ENCODE results near the gene TENM4. TPM values are rescaled to one million over a fixed set of nuclear protein-coding genes. Genes with fewer than 3 reads are reported as not detected.

Gene TENM4
- polyA plus RNA-seq, 1 of the 3 experiments (the other 2 are of a cell fraction) = 16.7 TPM

GRCh38 chr11:78622666-78623065, 818.2 kb downstream of the TENM4 start:
- no peaks in the 10 kb centered on the region for H3F3A ChIP-seq (replicated peaks; ENCODE audit: insufficient read depth)
- no peaks in the 10 kb centered on the region for H4K20me1 ChIP-seq (ENCODE audit: insufficient read depth)
- no peak overlapping the region for H3K4me3 ChIP-seq (ENCODE audit: low read depth in 2 of 2, low read length in 1 of 2)
- no peaks in the 10 kb centered on the region for H3K27me3 ChIP-seq (ENCODE audit: insufficient read depth)
- H3K9me2 ChIP-seq = no peaks in the 10 kb centered on the region
- WGBS (ENCODE audit: low lambda C conversion rate) = 39% methylated on average over 5 of the region's 5 CpGs
- CTCF ChIA-PET = no interaction called here
- H3K4me1 ChIP-seq (ENCODE audit: control insufficient read depth in 1 of 2, insufficient read depth in 2 of 2, low read depth in 1 of 2, low read length in 1 of 2) = no peaks in the 10 kb centered on the region
- no peaks in the 10 kb centered on the region for H3K79me2 ChIP-seq (ENCODE audit: insufficient read depth)
- H3K36me3 ChIP-seq (replicated peaks in 1 of 2; ENCODE audit: control insufficient read depth in 1 of 2, insufficient read depth in 2 of 2, low read length in 1 of 2) = no peaks in the 10 kb centered on the region
- DNase-seq = no peak
- no peak overlapping the region for H3K4me2 ChIP-seq
- H3K9ac ChIP-seq = no peak overlapping the region
- no peak overlapping the region for H3K27ac ChIP-seq (ENCODE audit: low read depth in 2 of 2, low read length in 1 of 2)
- H2AFZ ChIP-seq (ENCODE audit: low read depth) = no peak overlapping the region
- POLR2A ChIA-PET = no interaction called here
- H3K9me3 ChIP-seq = no peaks in the 10 kb centered on the region
- TF ChIP-seq USF2 (IDR thresholded peaks at IDR 0.05; ENCODE audit: borderline replicate concordance, low read depth, low read length) (no peak), RFX5 (IDR thresholded peaks at IDR 0.05; ENCODE audit: low read length) (no peak), NRF1 (IDR thresholded peaks at IDR 0.05; ENCODE audit: low read depth, low read length) (no peak), YY1 (IDR thresholded peaks at IDR 0.05; ENCODE audit: low read depth) (no peak), TCF12 (IDR thresholded peaks at IDR 0.05) (no peak), SMC3 (IDR thresholded peaks at IDR 0.05; ENCODE audit: low read depth, low read length) (no peak), POLR2AphosphoS5 (IDR thresholded peaks at IDR 0.05; ENCODE audit: low read depth, low read length) (no peak), ZBTB33 (IDR thresholded peaks at IDR 0.05; ENCODE audit: borderline replicate concordance, low read depth) (no peak), ELF1 (IDR thresholded peaks at IDR 0.05) (no peak)

GRCh38 chr11:78620159-78620558, 820.7 kb downstream of the TENM4 start:
- H3K27ac ChIP-seq (ENCODE audit: low read depth in 2 of 2, low read length in 1 of 2) = no peak overlapping the region
- POLR2A ChIA-PET = no interaction called here
- H3K9ac ChIP-seq = no peak overlapping the region
- H3K27me3 ChIP-seq (ENCODE audit: insufficient read depth) = no peaks in the 10 kb centered on the region
- no peaks in the 10 kb centered on the region for H3K9me3 ChIP-seq
- no peaks in the 10 kb centered on the region for H3K4me1 ChIP-seq (ENCODE audit: control insufficient read depth in 1 of 2, insufficient read depth in 2 of 2, low read depth in 1 of 2, low read length in 1 of 2)
- H3K79me2 ChIP-seq (ENCODE audit: insufficient read depth) = no peaks in the 10 kb centered on the region
- TF ChIP-seq TAF1 (IDR thresholded peaks at IDR 0.05; ENCODE audit: borderline replicate concordance, low read depth, low read length) = no peak
- TF ChIP-seq REST (IDR thresholded peaks at IDR 0.05; ENCODE audit: low read depth, low read length) = no peak
- no peak for TF ChIP-seq CHD2 (IDR thresholded peaks at IDR 0.05; ENCODE audit: low read length, partially characterized antibody)
- no peak for TF ChIP-seq RAD21 (IDR thresholded peaks at IDR 0.05; ENCODE audit: low read length)
- no peak for TF ChIP-seq IRF3 (IDR thresholded peaks at IDR 0.05; ENCODE audit: low read depth, low read length)
- 17% methylated on average over 2 of the region's 2 CpGs for WGBS (ENCODE audit: low lambda C conversion rate)
- H3F3A ChIP-seq (replicated peaks; ENCODE audit: insufficient read depth) = no peaks in the 10 kb centered on the region
- no peak overlapping the region for H3K4me2 ChIP-seq
- H3K9me2 ChIP-seq = no peaks in the 10 kb centered on the region
- no peak for DNase-seq
- CTCF ChIA-PET = no interaction called here
- no peak overlapping the region for H2AFZ ChIP-seq (ENCODE audit: low read depth)
- no peaks in the 10 kb centered on the region for H3K36me3 ChIP-seq (replicated peaks in 1 of 2; ENCODE audit: control insufficient read depth in 1 of 2, insufficient read depth in 2 of 2, low read length in 1 of 2)
- H4K20me1 ChIP-seq (ENCODE audit: insufficient read depth) = no peaks in the 10 kb centered on the region
- no peak overlapping the region for H3K4me3 ChIP-seq (ENCODE audit: low read depth in 2 of 2, low read length in 1 of 2)

All from SK-N-SH (cell line).